Neural progenitor cell (in vitro differentiated cells): ENCODE results near the gene FGD4. TPM values are rescaled to one million over a fixed set of nuclear protein-coding genes. Genes with fewer than 3 reads are reported as not detected.

Source experiments
- DNase-seq: peaks from one replicate; pipeline ENCODE4 v3.0.0-alpha.2; 2016; ENCODE audit warnings: low spot score
- H2AFZ ChIP-seq: fragments of 200-600 bp; sonication (generic); replicated peaks from 2 replicates; pipeline ENCODE4 v1.6.1; 2016; ENCODE audit warnings: antibody characterized with exemption
- H3F3A ChIP-seq: fragments of 200-600 bp; sonication (generic); 2 replicates; pipeline ENCODE4 v1.6.1; 2016; ENCODE audit warnings: antibody characterized with exemption, low read depth
- H3K27ac ChIP-seq: fragments of 200-600 bp; sonication (generic); 2 replicates; pipeline ENCODE4 v1.5.1; 2016; ENCODE audit warnings: mild to moderate bottlenecking
- H3K27me3 ChIP-seq: fragments of 200-600 bp; sonication (generic); 2 replicates; pipeline ENCODE4 v1.6.1; 2016; ENCODE audit warnings: mild to moderate bottlenecking, moderate library complexity
- H3K36me3 ChIP-seq: fragments of 200-600 bp; sonication (generic); 2 replicates; pipeline ENCODE4 v1.5.1; 2016
- H3K4me1 ChIP-seq: fragments of 200-600 bp; sonication (generic); 2 replicates; pipeline ENCODE4 v1.6.1; 2016; ENCODE audit warnings: mixed run types
- H3K4me2 ChIP-seq: fragments of 200-600 bp; sonication (generic); 2 replicates; pipeline ENCODE4 v1.6.1; 2016
- H3K4me3 ChIP-seq: fragments of 200-600 bp; sonication (generic); 2 replicates; pipeline ENCODE4 v1.5.1; 2016
- H3K79me2 ChIP-seq: fragments of 200-600 bp; sonication (generic); 2 replicates; pipeline ENCODE4 v1.6.1; 2016; ENCODE audit warnings: low read depth
- H3K9ac ChIP-seq: fragments of 200-600 bp; sonication (generic); 2 replicates; pipeline ENCODE4 v1.6.1; 2016
- H3K9me3 ChIP-seq: fragments of 200-600 bp; sonication (generic); 2 replicates; pipeline ENCODE4 v1.5.1; 2016; ENCODE audit warnings: low read depth
- H4K20me1 ChIP-seq: fragments of 200-600 bp; sonication (generic); 2 replicates; pipeline ENCODE4 v1.6.1; 2016; ENCODE audit warnings: low read depth
- H3K27ac Mint-ChIP-seq: 3 replicates; pipeline ENCODE4 v1.8.0; 2021; ENCODE audit warnings: mixed read lengths
- H3K27me3 Mint-ChIP-seq: 2 replicates; pipeline ENCODE4 v1.8.0; 2022; ENCODE audit warnings: low read depth, mild to moderate bottlenecking, inconsistent platforms, moderate library complexity, mixed read lengths; ENCODE audit not compliant: insufficient read depth
- H3K36me3 Mint-ChIP-seq: 3 replicates; pipeline ENCODE4 v1.8.0; 2021; ENCODE audit warnings: mixed read lengths
- H3K4me1 Mint-ChIP-seq: 3 replicates; pipeline ENCODE4 v1.8.0; 2021; ENCODE audit warnings: mixed read lengths
- H3K4me3 Mint-ChIP-seq: 3 replicates; pipeline ENCODE4 v1.8.0; 2021; ENCODE audit warnings: mild to moderate bottlenecking, moderate library complexity, mixed read lengths
- H3K9me3 Mint-ChIP-seq: 3 replicates; pipeline ENCODE4 v1.8.0; 2020; ENCODE audit warnings: mixed read lengths
- CTCF ChIP-seq: fragments of 200-600 bp; sonication (generic); IDR thresholded peaks from 2 replicates; pipeline ENCODE4 v1.5.1; 2017; ENCODE audit warnings: antibody characterized with exemption, mild to moderate bottlenecking
- EZH2 ChIP-seq: fragments of 200-600 bp; sonication (generic); IDR thresholded peaks from 2 replicates; pipeline ENCODE4 v1.6.1; 2017; ENCODE audit warnings: antibody characterized with exemption, mild to moderate bottlenecking, moderate library complexity
- EZH2phosphoT487 ChIP-seq: fragments of 200-600 bp; sonication (generic); IDR thresholded peaks from 2 replicates; pipeline ENCODE4 v1.6.1; 2017; ENCODE audit warnings: antibody characterized with exemption
- total RNA-seq: library from RNA; depleted of rRNA; stranded (reverse); fragments of >200 nt; gene quantifications from 2 replicates; pipeline ENCODE4 v1.2.3, GENCODE V29; 2015; ENCODE audit warnings: low replicate concordance

Gene FGD4
- total RNA-seq, 1 donor from 2014 or later: 41.4 TPM

- Mint-ChIP-seq H3K9me3 (no peaks in the 10 kb centered on the region), H3K4me1 (peaks cover 20% of the 10 kb centered on the region), H3K36me3 (no peaks in the 10 kb centered on the region), H3K27me3 (peaks cover 4% of the 10 kb centered on the region), H3K4me3 (no peak overlapping the region), H3K27ac (no peak overlapping the region)
- TF ChIP-seq CTCF (no peak), EZH2 (no peak), EZH2phosphoT487 (no peak)
- Histone ChIP-seq H2AFZ (no peak overlapping the region), H3K4me2 (peak overlapping the region; percentile 49), H3K79me2 (peaks cover 61% of the 10 kb centered on the region), H4K20me1 (peaks cover 11% of the 10 kb centered on the region), H3K4me1 (peaks cover 36% of the 10 kb centered on the region), H3K9ac (no peak overlapping the region), H3K27ac (no peak overlapping the region), H3K36me3 (no peaks in the 10 kb centered on the region), H3F3A (peaks cover 31% of the 10 kb centered on the region), H3K4me3 (no peak overlapping the region), H3K9me3 (no peaks in the 10 kb centered on the region), H3K27me3 (no peaks in the 10 kb centered on the region)
- peak; percentile 10 for DNase-seq
Observed at GRCh38 chr12:32490801-32491200, 91.4 kb downstream of the FGD4 start.

GRCh38 chr12:32493282-32493681, 93.9 kb downstream of the FGD4 start:
- no peak overlapping the region for H3K27ac Mint-ChIP-seq
- H3K27me3 ChIP-seq: no peaks in the 10 kb centered on the region
- TF ChIP-seq EZH2phosphoT487: no peak
- TF ChIP-seq EZH2: no peak
- TF ChIP-seq CTCF: no peak

GRCh38 chr12:32494656-32495055, 95.3 kb downstream of the FGD4 start:
- Histone ChIP-seq H3K4me3 (no peak overlapping the region), H4K20me1 (peaks cover 11% of the 10 kb centered on the region), H3K9me3 (no peaks in the 10 kb centered on the region), H3K27me3 (no peaks in the 10 kb centered on the region), H3K36me3 (no peaks in the 10 kb centered on the region), H3K9ac (no peak overlapping the region), H3F3A (peaks cover 34% of the 10 kb centered on the region), H3K27ac (peak overlapping the region; percentile 38), H3K79me2 (peaks cover 82% of the 10 kb centered on the region), H3K4me2 (peak overlapping the region; percentile 1), H2AFZ (no peak overlapping the region), H3K4me1 (peaks cover 49% of the 10 kb centered on the region)
- H3K4me3 Mint-ChIP-seq: no peak overlapping the region
- no peaks in the 10 kb centered on the region for H3K9me3 Mint-ChIP-seq
- no peak for DNase-seq
- H3K36me3 Mint-ChIP-seq: no peaks in the 10 kb centered on the region
- H3K27me3 Mint-ChIP-seq: peaks cover 6% of the 10 kb centered on the region
- no peak overlapping the region for H3K27ac Mint-ChIP-seq
- peaks cover 22% of the 10 kb centered on the region for H3K4me1 Mint-ChIP-seq
- TF ChIP-seq EZH2: no peak
- no peak for TF ChIP-seq CTCF
- no peak for TF ChIP-seq EZH2phosphoT487

More at GRCh38 chr12:32493282-32493681, 93.9 kb downstream of the FGD4 start:
- no peak overlapping the region for H3K4me3 ChIP-seq
- H3K9ac ChIP-seq: no peak overlapping the region
- peak; percentile 66 for DNase-seq
- peak overlapping the region; percentile 5 for H3K4me2 ChIP-seq
- peaks cover 31% of the 10 kb centered on the region for H3F3A ChIP-seq
- no peaks in the 10 kb centered on the region for H3K36me3 ChIP-seq
- H3K4me3 Mint-ChIP-seq: no peak overlapping the region
- H3K36me3 Mint-ChIP-seq: no peaks in the 10 kb centered on the region
- H3K27ac ChIP-seq: no peak overlapping the region
- H3K4me1 ChIP-seq: peaks cover 46% of the 10 kb centered on the region
- peaks cover 82% of the 10 kb centered on the region for H3K79me2 ChIP-seq
- peaks cover 11% of the 10 kb centered on the region for H4K20me1 ChIP-seq
- H2AFZ ChIP-seq: no peak overlapping the region
- no peaks in the 10 kb centered on the region for H3K9me3 ChIP-seq
- H3K4me1 Mint-ChIP-seq: peaks cover 20% of the 10 kb centered on the region
- peaks cover 4% of the 10 kb centered on the region for H3K27me3 Mint-ChIP-seq
- H3K9me3 Mint-ChIP-seq: no peaks in the 10 kb centered on the region
